ENCODE data around the gene ADAMTS4. TPM values are rescaled to one million over a fixed set of nuclear protein-coding genes. Genes with fewer than 3 reads are reported as not detected.

ADAMTS4 gene
- total and polyA plus RNA-seq, 2 donors (not counting 3 experiments of a cell fraction or from before 2014, with no cell fraction given) = 2.5 to 13.6 TPM

GRCh38 chr1:161145832-161146231 lies 53.0 kb downstream of the ADAMTS4 start:
- H2AFZ ChIP-seq (ENCODE audit: low read depth, low read length) = no peak overlapping the region
- H3K9me1 ChIP-seq (replicated peaks; ENCODE audit: control insufficient read depth, extremely low read depth, insufficient read depth, low read length) = no peaks in the 10 kb centered on the region
- intact Hi-C loops (cut with micrococcal nuclease) = no loop called here
- CTCF ChIA-PET = interaction anchor here (1.3 kb wide), 1 partner anchor 311 kb away, joined by 3 read pairs; no protein-coding TSS in a partner anchor
- no peaks in the 10 kb centered on the region for H3K27me3 ChIP-seq (ENCODE audit: control insufficient read depth in 2 of 2, insufficient read depth in 2 of 2, low read length in 2 of 2)
- dilution Hi-C loops (cut with MboI; ENCODE audit: extremely low pct_ligation_motif_present, low sequenced_read_pairs) = no loop called here
- H4K20me1 ChIP-seq (replicated peaks; ENCODE audit: control insufficient read depth, extremely low read depth, insufficient read depth, low read length) = no peaks in the 10 kb centered on the region
- no peak overlapping the region for H3K4me2 ChIP-seq (ENCODE audit: insufficient read depth, low read length)
- TF ChIP-seq CTCF (IDR thresholded peaks at IDR 0.05; ENCODE audit: extremely low read depth in 1 of 2, insufficient read depth in 1 of 2, low read depth in 1 of 2, low read length in 2 of 2) (no peak), JUN (IDR thresholded peaks at IDR 0.05; ENCODE audit: borderline replicate concordance, insufficient read depth, insufficient read length, low read depth) (no peak), POLR2AphosphoS5 (IDR thresholded peaks at IDR 0.05; ENCODE audit: insufficient read depth, low read depth, low read length) (no peak), FOS (IDR thresholded peaks at IDR 0.05; ENCODE audit: borderline replicate concordance, insufficient read depth, low read length) (no peak), GATA2 (IDR thresholded peaks at IDR 0.05; ENCODE audit: insufficient read depth, insufficient read length, low read depth, low read length) (no peak), MAX (IDR thresholded peaks at IDR 0.05; ENCODE audit: insufficient read depth, insufficient read length) (no peak), POLR2A (IDR thresholded peaks at IDR 0.05; ENCODE audit: low read depth, low read length) (no peak), EZH2 (IDR thresholded peaks at IDR 0.05; ENCODE audit: borderline replicate concordance, low read depth, low read length, severe bottlenecking) (no peak)
- no peak overlapping the region for H3K4me3 ChIP-seq (replicated peaks in 1 of 3; ENCODE audit: insufficient read depth in 1 of 3, low read depth in 1 of 3, low read length in 3 of 3)
- DNase-seq (ENCODE audit: low read depth, low spot score) (no peak), FAIRE-seq (no peak)
- POLR2A ChIA-PET = interaction anchor here (0.7 kb wide), 1 partner anchor 244 kb away, joined by 3 read pairs; no protein-coding TSS in a partner anchor
- no TSS peak for BruUV-seq (replicated peaks)
- H3K27ac ChIP-seq (ENCODE audit: insufficient read depth, low read depth, low read length) = no peak overlapping the region
- no peak overlapping the region for H3K9ac ChIP-seq (replicated peaks; ENCODE audit: extremely low read depth, insufficient read depth, low read length)
- H3K79me2 ChIP-seq (ENCODE audit: control insufficient read depth, insufficient read depth, low read length) = no peaks in the 10 kb centered on the region
- H3K9me3 ChIP-seq (replicated peaks; ENCODE audit: control insufficient read depth, insufficient read depth, low read length) = no peaks in the 10 kb centered on the region
- no peaks in the 10 kb centered on the region for H3K36me3 ChIP-seq (ENCODE audit: control insufficient read depth in 2 of 2, extremely low read depth in 1 of 2, insufficient read depth in 2 of 2, low read length in 2 of 2)
- no peaks in the 10 kb centered on the region for H3K4me1 ChIP-seq (ENCODE audit: control insufficient read depth, extremely low read depth, insufficient read depth, low read length)

All from endothelial cell of umbilical vein (primary cell).